GM10266 (cell line): ENCODE data around the gene HOOK1.
"Not testable (repeated sequence)": the region's sequence is repeated elsewhere in the genome, so short reads cannot be mapped to it uniquely, and the experiment has no call there.

ENCODE experiments used
- DNase-seq: peaks from one replicate; pipeline ENCODE4 v3.0.0; 2012; ENCODE audit errors: extremely low spot score
- CTCF ChIP-seq: IDR thresholded peaks from 2 replicates; pipeline ENCODE4 v1.5.1; 2012; ENCODE audit warnings: mild to moderate bottlenecking, low read depth; ENCODE audit not compliant: control insufficient read depth, insufficient read depth; ENCODE audit errors: missing control alignments

The HOOK1 gene

GRCh38 chr1:59915516-59915915, 100.8 kb downstream of the HOOK1 start:
- DNase-seq, result no peak
- no peak for TF ChIP-seq CTCF

GRCh38 chr1:59917026-59917784, 102.5 kb downstream of the HOOK1 start:
- TF ChIP-seq CTCF, result no peak
- no peak for DNase-seq

DNA sequence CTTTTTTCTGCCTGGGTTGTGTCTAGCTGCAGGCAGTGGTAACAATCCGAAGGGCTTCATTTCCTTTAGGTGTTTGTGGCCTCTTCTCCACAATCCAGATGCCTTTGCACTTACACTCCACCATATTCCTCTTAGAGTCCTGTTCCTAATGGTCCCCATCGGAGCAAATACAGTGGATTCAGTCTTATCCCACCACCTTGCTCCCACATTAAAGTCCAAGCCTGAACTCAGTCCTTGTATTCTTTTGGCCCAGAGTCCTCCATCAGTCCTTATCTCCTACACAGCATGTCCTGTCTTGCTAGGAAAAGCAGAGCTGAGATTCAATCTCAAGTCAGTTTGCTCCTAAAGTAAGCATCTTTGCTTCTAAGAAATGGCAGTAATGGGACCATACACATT, 103.0 kb downstream of the HOOK1 start:
- no peak for TF ChIP-seq CTCF
- no peak for DNase-seq

- TF ChIP-seq CTCF, result no peak
Measured at GRCh38 chr1:59919746-59920145, 105.0 kb downstream of the HOOK1 start.

DNA sequence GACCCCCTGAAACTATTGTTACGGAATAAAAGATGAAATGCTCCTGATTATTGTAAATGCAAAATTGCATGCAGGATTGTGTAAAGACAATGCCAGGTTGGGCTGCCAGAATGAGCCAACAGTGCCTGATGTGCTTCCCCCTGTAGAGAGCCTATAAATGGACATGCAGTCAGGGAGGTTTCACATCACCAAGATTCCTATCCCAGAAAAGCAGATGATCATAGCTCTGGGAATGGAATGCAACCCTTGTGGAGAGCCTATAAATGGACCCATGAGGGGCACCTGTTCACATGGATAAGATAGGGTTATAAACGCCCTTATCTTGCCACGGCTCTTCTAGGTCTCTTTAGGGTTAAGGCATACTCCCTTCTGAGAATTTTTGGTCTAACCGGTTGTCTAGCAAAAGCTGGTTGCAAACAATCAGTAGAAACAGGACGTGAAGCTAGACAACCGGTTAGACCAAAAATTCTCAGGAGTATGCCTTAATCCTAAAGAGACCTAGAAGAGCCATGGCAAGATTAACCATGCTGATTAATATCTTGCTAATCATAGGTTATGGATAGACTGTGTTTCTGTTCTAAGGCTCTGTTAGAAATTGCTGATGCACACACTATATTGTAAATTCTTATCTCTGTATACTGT, 106.6 kb downstream of the HOOK1 start:
- not testable (repeated sequence) for DNase-seq

More at GRCh38 chr1:59919746-59920145, 105.0 kb downstream of the HOOK1 start:
- DNase-seq, result no peak

- TF ChIP-seq CTCF, result no peak
- no peak for DNase-seq
Measured at GRCh38 chr1:59924653-59925052, 109.9 kb downstream of the HOOK1 start.
